ENCODE measurements around the gene LY6G6F. TPM values are rescaled to one million over a fixed set of nuclear protein-coding genes. Genes with fewer than 3 reads are reported as not detected.

LY6G6F gene
- total and polyA plus RNA-seq, 2 of the 13 experiments (the other 11 are each of a cell fraction or from before 2014, with no cell fraction given): not detected

- TF ChIP-seq HNF1A (IDR thresholded peaks at IDR 0.05; ENCODE audit: low read depth) (peak; percentile 88), HNF1A (CRISPR knock-in tag; IDR thresholded peaks at IDR 0.05; ENCODE audit: borderline replicate concordance) (peak; percentile 85), ZNF234 (CRISPR knock-in tag; conservative IDR thresholded peaks at IDR 0.05) (no peak), STAT5B (CRISPR knock-in tag; IDR thresholded peaks at IDR 0.05) (no peak), SRSF4 (IDR thresholded peaks at IDR 0.05; ENCODE audit: low read depth, low read length, poor library complexity, severe bottlenecking) (no peak), ZKSCAN8 (CRISPR knock-in tag; IDR thresholded peaks at IDR 0.05; ENCODE audit: borderline replicate concordance) (peak; percentile 40; the same call in 1 of the 2 replicates), GFI1 (CRISPR knock-in tag; IDR thresholded peaks at IDR 0.05; ENCODE audit: borderline replicate concordance) (peak; percentile 89), MIER2 (CRISPR knock-in tag; IDR thresholded peaks at IDR 0.05) (no peak), BRCA1 (CRISPR knock-in tag; IDR thresholded peaks at IDR 0.05) (no peak), SIX4 (CRISPR knock-in tag; IDR thresholded peaks at IDR 0.05) (no peak), SRSF9 (IDR thresholded peaks at IDR 0.05; ENCODE audit: borderline replicate concordance, insufficient read depth, low read depth, low read length, poor library complexity, severe bottlenecking) (no peak), ZNF10 (CRISPR knock-in tag; IDR thresholded peaks at IDR 0.05; ENCODE audit: borderline replicate concordance, low read depth) (no peak), ZNF207 (IDR thresholded peaks at IDR 0.05; ENCODE audit: borderline replicate concordance) (no peak), NFYC (CRISPR knock-in tag; IDR thresholded peaks at IDR 0.05) (no peak), PHF5A (CRISPR knock-in tag; IDR thresholded peaks at IDR 0.05; ENCODE audit: low read depth, unreplicated experiment) (no peak), ZNF101 (CRISPR knock-in tag; IDR thresholded peaks at IDR 0.05; ENCODE audit: borderline replicate concordance, low read depth) (no peak), SNAI1 (CRISPR knock-in tag; IDR thresholded peaks at IDR 0.05; ENCODE audit: borderline replicate concordance) (no peak), ZNF343 (CRISPR knock-in tag; IDR thresholded peaks at IDR 0.05) (no peak), HHEX (CRISPR knock-in tag; IDR thresholded peaks at IDR 0.05) (peak; percentile 67), ZNF83 (CRISPR knock-in tag; IDR thresholded peaks at IDR 0.05; ENCODE audit: borderline replicate concordance) (0 out of 2 replicates have a peak, but pooled peaks have one; percentile 10), PRDM4 (CRISPR knock-in tag; IDR thresholded peaks at IDR 0.05; ENCODE audit: borderline replicate concordance) (no peak)
- TF ChIP-seq, protein P1, sequence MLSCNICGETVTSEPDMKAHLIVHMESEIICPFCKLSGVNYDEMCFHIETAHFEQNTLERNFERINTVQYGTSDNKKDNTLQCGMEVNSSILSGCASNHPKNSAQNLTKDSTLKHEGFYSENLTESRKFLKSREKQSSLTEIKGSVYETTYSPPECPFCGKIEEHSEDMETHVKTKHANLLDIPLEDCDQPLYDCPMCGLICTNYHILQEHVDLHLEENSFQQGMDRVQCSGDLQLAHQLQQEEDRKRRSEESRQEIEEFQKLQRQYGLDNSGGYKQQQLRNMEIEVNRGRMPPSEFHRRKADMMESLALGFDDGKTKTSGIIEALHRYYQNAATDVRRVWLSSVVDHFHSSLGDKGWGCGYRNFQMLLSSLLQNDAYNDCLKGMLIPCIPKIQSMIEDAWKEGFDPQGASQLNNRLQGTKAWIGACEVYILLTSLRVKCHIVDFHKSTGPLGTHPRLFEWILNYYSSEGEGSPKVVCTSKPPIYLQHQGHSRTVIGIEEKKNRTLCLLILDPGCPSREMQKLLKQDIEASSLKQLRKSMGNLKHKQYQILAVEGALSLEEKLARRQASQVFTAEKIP (CRISPR knock-in tag; IDR thresholded peaks at IDR 0.05; ENCODE audit: borderline replicate concordance): no peak
These were observed 30.8 kb downstream of the LY6G6F start (continued) for GRCh38 chr6:31737315-31737990.
